Fibroblast of pulmonary artery (primary cell): Measurements from ENCODE around the gene AICDA.
"Not testable (repeated sequence)": the region's sequence is repeated elsewhere in the genome, so short reads cannot be mapped to it uniquely, and the experiment has no call there.

Source experiments
- DNase-seq: peaks from one replicate; pipeline ENCODE4 v3.0.0-alpha.2; 2010; ENCODE audit warnings: low read depth
- H3K4me3 ChIP-seq: replicated peaks from 2 replicates; pipeline ENCODE4 v1.5.1; 2011; ENCODE audit warnings: low read depth, mild to moderate bottlenecking, control low read depth, low read length, moderate library complexity
- TF ChIP-seq, protein P1 (sequence below): IDR thresholded peaks from 2 replicates; pipeline ENCODE4 v1.5.1; 2011; ENCODE audit warnings: mild to moderate bottlenecking, control low read depth, low read length, inconsistent platforms; ENCODE audit errors: missing control alignments

AICDA gene

DNA sequence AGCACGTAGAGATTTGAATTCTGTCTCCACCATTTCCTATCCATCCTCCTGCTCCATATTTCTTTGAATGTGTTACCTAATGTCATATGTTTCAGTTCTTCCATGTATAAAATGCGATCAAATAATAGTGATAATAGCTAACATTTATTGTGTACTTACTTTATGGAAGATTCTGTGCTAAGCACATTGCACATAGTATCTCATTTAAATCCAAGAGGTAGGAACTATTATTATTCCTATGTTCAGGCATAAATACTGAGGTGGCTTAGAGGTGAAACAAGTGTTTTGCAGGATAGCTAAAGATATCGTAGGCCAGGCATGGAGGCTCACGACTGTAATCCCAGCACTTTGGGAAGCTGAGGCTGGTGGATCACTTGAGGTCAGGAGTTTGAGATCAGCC lies 17.5 kb upstream of the AICDA start:
- no peak for DNase-seq
- TF ChIP-seq, protein P1, sequence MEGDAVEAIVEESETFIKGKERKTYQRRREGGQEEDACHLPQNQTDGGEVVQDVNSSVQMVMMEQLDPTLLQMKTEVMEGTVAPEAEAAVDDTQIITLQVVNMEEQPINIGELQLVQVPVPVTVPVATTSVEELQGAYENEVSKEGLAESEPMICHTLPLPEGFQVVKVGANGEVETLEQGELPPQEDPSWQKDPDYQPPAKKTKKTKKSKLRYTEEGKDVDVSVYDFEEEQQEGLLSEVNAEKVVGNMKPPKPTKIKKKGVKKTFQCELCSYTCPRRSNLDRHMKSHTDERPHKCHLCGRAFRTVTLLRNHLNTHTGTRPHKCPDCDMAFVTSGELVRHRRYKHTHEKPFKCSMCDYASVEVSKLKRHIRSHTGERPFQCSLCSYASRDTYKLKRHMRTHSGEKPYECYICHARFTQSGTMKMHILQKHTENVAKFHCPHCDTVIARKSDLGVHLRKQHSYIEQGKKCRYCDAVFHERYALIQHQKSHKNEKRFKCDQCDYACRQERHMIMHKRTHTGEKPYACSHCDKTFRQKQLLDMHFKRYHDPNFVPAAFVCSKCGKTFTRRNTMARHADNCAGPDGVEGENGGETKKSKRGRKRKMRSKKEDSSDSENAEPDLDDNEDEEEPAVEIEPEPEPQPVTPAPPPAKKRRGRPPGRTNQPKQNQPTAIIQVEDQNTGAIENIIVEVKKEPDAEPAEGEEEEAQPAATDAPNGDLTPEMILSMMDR, result no peak
- no peak overlapping the region for H3K4me3 ChIP-seq

DNA sequence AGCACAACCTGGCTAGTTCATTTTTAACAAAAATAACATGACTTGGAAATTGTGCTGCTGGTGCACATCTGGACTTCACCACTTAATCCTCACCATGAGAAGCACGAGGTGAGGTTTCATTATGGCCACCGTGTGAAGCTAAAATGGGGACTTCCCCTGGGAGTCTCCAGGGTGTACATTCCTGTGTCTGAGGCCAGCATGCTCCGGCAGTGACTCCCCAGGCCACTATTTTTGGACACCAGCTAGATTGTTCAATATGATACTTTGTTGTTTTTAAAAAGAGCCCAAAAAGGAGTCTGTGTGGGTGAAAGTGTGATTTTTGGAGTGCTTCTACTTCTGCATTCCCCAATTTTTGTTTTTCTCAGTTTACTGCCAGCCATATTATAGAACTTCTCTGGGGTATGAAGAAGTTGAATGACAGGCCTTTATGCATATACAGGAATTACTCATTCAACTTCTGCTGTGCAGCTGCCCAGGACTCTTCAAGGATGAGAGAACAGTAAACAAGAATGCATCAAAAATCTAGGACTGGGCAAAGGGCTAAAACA lies 16.9 kb upstream of the AICDA start:
- no peak overlapping the region for H3K4me3 ChIP-seq
- TF ChIP-seq, protein P1, result no peak
- DNase-seq, result peak; percentile 49

GRCh38 chr12:8628731-8629130 lies 16.1 kb upstream of the AICDA start:
- DNase-seq, result no peak
- TF ChIP-seq, protein P1, result no peak
- H3K4me3 ChIP-seq, result no peak overlapping the region

DNA sequence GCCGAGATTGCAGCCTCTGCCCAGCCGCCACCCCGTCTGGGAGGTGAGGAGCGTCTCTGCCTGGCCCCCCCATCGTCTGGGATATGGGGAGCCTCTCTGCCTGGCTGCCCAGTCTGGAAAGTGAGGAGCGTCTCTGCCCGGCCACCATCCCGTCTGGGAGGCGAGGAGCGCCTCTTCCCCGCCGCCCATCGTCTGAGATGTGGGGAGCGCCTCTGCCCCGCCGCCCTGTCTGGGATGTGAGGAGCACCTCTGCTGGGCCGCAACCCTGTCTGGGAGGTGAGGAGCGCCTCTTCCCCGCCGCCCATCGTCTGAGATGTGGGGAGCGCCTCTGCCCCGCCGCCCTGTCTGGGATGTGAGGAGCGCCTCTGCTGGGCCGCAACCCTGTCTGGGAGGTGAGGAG lies 12.1 kb upstream of the AICDA start:
- not testable (repeated sequence) for DNase-seq, H3K4me3 ChIP-seq

DNA sequence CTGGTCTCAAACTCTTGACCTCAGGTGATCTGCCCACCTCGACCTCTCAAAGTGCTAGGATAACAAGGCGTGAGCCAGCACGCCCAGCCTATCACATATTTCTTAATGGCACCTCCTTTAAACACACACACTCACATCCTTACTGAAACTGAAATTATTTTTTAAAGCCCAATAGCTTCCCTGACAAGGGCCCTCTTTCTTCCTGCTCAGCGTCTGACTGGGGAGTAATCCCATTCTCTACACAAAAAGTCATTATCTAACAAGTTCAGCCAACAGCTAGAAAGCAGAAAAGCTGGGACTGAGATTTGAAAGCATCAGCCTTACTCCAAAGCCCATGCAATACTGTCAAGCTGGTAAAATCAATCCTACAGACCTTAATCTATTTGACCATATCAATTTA lies 10.0 kb upstream of the AICDA start:
- TF ChIP-seq, protein P1, result no peak
- no peak for DNase-seq
- no peak overlapping the region for H3K4me3 ChIP-seq

DNA sequence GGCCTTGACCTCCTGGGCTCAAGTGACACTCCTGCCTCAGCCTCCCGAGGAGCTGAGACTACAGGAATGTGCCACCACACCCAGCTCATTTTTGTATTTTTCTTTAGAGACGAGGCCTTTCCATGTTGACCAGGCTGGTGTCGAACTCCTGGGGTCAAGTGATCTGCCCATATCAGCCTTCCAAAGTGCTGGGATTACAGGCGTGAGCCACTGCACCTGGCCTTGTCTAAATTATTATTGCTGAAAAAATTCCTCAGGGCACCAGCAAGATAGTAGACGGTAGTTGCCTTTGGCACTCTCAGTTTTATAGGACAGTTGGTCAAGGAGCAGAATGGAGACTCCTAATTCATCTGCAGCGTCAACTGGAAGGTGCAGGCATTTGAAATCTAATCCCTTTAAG lies 2.5 kb upstream of the AICDA start:
- no peak overlapping the region for H3K4me3 ChIP-seq
- no peak for DNase-seq
- TF ChIP-seq, protein P1, result no peak

DNA sequence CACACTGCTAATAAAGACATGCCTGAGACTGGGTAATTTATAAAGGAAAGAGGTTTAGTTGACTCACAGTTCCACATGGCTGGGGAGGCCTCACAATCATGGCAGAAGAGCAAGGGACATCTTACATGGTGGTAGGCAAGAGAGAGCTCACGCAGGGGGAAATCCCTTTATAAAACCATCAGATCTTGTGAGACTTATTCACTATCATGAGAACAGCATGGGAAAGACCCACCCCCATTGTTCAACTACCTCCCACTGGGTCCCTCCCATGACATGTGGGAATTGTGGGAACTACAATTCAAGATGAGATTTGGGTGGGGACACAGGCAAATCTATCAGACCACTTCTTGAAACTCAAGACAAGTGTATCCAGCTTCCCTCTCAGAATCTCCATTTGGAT lies 1.2 kb upstream of the AICDA start:
- not testable (repeated sequence) for DNase-seq, H3K4me3 ChIP-seq

DNA sequence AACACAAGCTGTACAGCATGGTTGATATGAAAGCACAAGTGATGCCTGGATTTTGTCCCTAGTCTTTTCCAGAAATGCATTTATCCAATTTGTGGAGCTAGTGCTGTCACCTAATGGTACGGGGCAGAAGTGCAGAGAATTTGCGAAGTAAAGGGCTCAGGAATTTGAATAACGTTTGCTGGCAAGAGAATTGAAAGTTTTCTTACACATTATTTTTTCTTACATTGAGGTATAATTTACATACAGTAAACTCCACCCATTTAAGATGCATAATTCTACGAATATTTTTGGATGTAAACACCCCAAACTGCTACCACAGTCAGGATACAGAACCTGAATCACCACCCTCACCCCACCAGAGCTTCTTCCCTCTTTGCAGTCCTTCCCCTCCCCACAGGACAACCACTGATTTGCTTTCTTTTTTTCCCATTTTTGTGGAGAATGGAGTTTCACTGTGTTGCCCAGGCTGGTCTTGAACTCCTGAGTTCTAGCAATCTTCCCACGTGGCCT lies 3.5 kb downstream of the AICDA start:
- DNase-seq, result peak; percentile 74
- TF ChIP-seq, protein P1, result peak; percentile 92
- H3K4me3 ChIP-seq, result no peak overlapping the region
